PC-9 (cell line): Measurements from ENCODE around the gene MYBPHL. TPM values are rescaled to one million over a fixed set of nuclear protein-coding genes. Genes with fewer than 3 reads are reported as not detected.

Source experiments
- BruUV-seq: library from RNA; stranded (reverse); fragments of 400-500 nt; replicated peaks from 2 replicates; lab custom pipeline; 2021; lab: Mats Ljungman, UMichigan
- CTCF ChIA-PET: fragments of 300-600 bp; sonication (Branson Sonifier 250); formaldehyde crosslinking; loops from one replicate; lab custom pipeline; 2022; ENCODE audit warnings: antibody characterized with exemption; lab: Charles Lee
- POLR2A ChIA-PET: fragments of 300-600 bp; sonication (Branson Sonifier 250); formaldehyde crosslinking; loops from one replicate; lab custom pipeline; 2022; ENCODE audit warnings: antibody characterized with exemption; ENCODE audit not compliant: unreplicated experiment; lab: Charles Lee
- DNase-seq, 2 experiments: peaks; one replicate each; pipeline versions ENCODE4 v3.0.0 to v3.0.0-alpha.2; 2015 to 2022; ENCODE audit warnings: mixed read lengths in 1 of 2
- H2AFZ ChIP-seq: fragments of 200-600 bp; sonication (generic); 2 replicates; pipeline ENCODE4 v1.8.1; 2017; ENCODE audit warnings: antibody characterized with exemption
- H3F3A ChIP-seq: fragments of 200-600 bp; sonication (generic); 2 replicates; pipeline ENCODE4 v1.8.1; 2017; ENCODE audit warnings: antibody characterized with exemption, mild to moderate bottlenecking, low read depth; ENCODE audit not compliant: insufficient read depth
- H3K27ac ChIP-seq: fragments of 200-600 bp; sonication (generic); 2 replicates; pipeline ENCODE4 v1.6.1; 2016; ENCODE audit warnings: mixed run types
- H3K27me3 ChIP-seq: fragments of 200-600 bp; sonication (generic); 2 replicates; pipeline ENCODE4 v1.6.1; 2016; ENCODE audit warnings: low read depth, mixed run types; ENCODE audit not compliant: insufficient read depth
- H3K36me3 ChIP-seq: fragments of 200-600 bp; sonication (generic); 2 replicates; pipeline ENCODE4 v1.6.1; 2016; ENCODE audit warnings: low read depth, mixed run types
- H3K4me1 ChIP-seq: fragments of 200-600 bp; sonication (generic); replicated peaks from 2 replicates; pipeline ENCODE4 v1.6.1; 2016; ENCODE audit warnings: mixed run types; ENCODE audit not compliant: insufficient read depth
- H3K4me2 ChIP-seq: fragments of 200-600 bp; sonication (generic); 2 replicates; pipeline ENCODE4 v1.6.1; 2017; ENCODE audit warnings: mixed run types
- H3K4me3 ChIP-seq: fragments of 200-600 bp; sonication (generic); 2 replicates; pipeline ENCODE4 v1.6.1; 2016; ENCODE audit warnings: mixed run types
- H3K79me2 ChIP-seq: fragments of 200-600 bp; sonication (generic); 2 replicates; pipeline ENCODE4 v1.6.1; 2017; ENCODE audit warnings: low read depth, mixed run types
- H3K9me2 ChIP-seq: fragments of 200-600 bp; sonication (generic); 2 replicates; pipeline ENCODE4 v1.8.1; 2017; ENCODE audit warnings: mild to moderate bottlenecking; ENCODE audit not compliant: insufficient read depth
- H3K9me3 ChIP-seq: fragments of 200-600 bp; sonication (generic); 2 replicates; pipeline ENCODE4 v1.8.1; 2016; ENCODE audit warnings: low read depth; ENCODE audit not compliant: insufficient read depth
- H4K20me1 ChIP-seq: fragments of 200-600 bp; sonication (generic); 2 replicates; pipeline ENCODE4 v1.8.1; 2017; ENCODE audit not compliant: insufficient read depth
- CTCF ChIP-seq: fragments of 200-600 bp; sonication (generic); conservative IDR thresholded peaks from 2 replicates; pipeline ENCODE4 v1.6.1; 2017; ENCODE audit warnings: mixed run types, antibody characterized with exemption, mild to moderate bottlenecking, moderate library complexity
- EZH2 ChIP-seq: fragments of 200-600 bp; sonication (generic); IDR thresholded peaks from 2 replicates; pipeline ENCODE4 v1.8.0; 2017; ENCODE audit warnings: antibody characterized with exemption, low read depth
- intact Hi-C: fragments of 100-400 bp; cut with micrococcal nuclease; formaldehyde crosslinking; loops from one replicate; pipeline ENCODE4 v1.10.0; 2022; ENCODE audit not compliant: unreplicated experiment
- total RNA-seq: library from RNA; stranded (reverse); gene quantifications from 2 replicates; pipeline ENCODE4 v1.2.3, GENCODE V29; 2021

MYBPHL gene
- total RNA-seq, 1 experiment from 2014 or later = not detected

- peaks cover 36% of the 10 kb centered on the region for H3K4me1 ChIP-seq
Observed at GRCh38 chr1:109258481-109259466, 48.0 kb downstream of the MYBPHL start.

GRCh38 chr1:109257682-109258421, 49.0 kb downstream of the MYBPHL start:
- Histone ChIP-seq H3K4me2 (peak overlapping the region; percentile 32), H3K79me2 (no peaks in the 10 kb centered on the region), H3F3A (peaks cover 15% of the 10 kb centered on the region), H3K9me2 (no peaks in the 10 kb centered on the region), H3K36me3 (no peaks in the 10 kb centered on the region), H3K9me3 (no peaks in the 10 kb centered on the region), H3K27me3 (no peaks in the 10 kb centered on the region), H4K20me1 (no peaks in the 10 kb centered on the region), H3K27ac (peak overlapping the region; percentile 5; the same call in 1 of the 2 replicates), H2AFZ (no peak overlapping the region), H3K4me1 (peaks cover 38% of the 10 kb centered on the region), H3K4me3 (no peak overlapping the region)
- TF ChIP-seq CTCF (no peak), EZH2 (no peak)
- intact Hi-C loops = no loop called here
- BruUV-seq = no TSS peak
- no peak for DNase-seq
- POLR2A ChIA-PET = interaction anchor here (0.6 kb wide), 1 partner anchor 8 kb away, joined by 3 read pairs; the partner anchor contains the start of gene CELSR2
- CTCF ChIA-PET = interaction anchor here (0.6 kb wide), 1 partner anchor 17 kb away, joined by 3 read pairs; no protein-coding TSS in a partner anchor

More at GRCh38 chr1:109258481-109259466, 48.0 kb downstream of the MYBPHL start:
- no peak overlapping the region for H3K4me3 ChIP-seq
- POLR2A ChIA-PET = no interaction called here
- H3K9me2 ChIP-seq = no peaks in the 10 kb centered on the region
- H3K27me3 ChIP-seq = no peaks in the 10 kb centered on the region
- H3F3A ChIP-seq = peaks cover 15% of the 10 kb centered on the region
- no peak overlapping the region for H3K27ac ChIP-seq
- H4K20me1 ChIP-seq = no peaks in the 10 kb centered on the region
- H3K4me2 ChIP-seq = no peak overlapping the region
- TF ChIP-seq EZH2 = no peak
- no peak for TF ChIP-seq CTCF
- no peaks in the 10 kb centered on the region for H3K36me3 ChIP-seq
- H3K9me3 ChIP-seq = no peaks in the 10 kb centered on the region
- no peaks in the 10 kb centered on the region for H3K79me2 ChIP-seq
- intact Hi-C loops = no loop called here
- no TSS peak for BruUV-seq
- H2AFZ ChIP-seq = no peak overlapping the region
- CTCF ChIA-PET = interaction anchor here (0.6 to 1.5 kb wide), 3 partner anchors 109 to 190 kb away, joined by 3 to 5 read pairs (median 5); no protein-coding TSS in a partner anchor
- no peak for DNase-seq
